ENCODE results near the gene COMMD1. TPM values are rescaled to one million over a fixed set of nuclear protein-coding genes. Genes with fewer than 3 reads are reported as not detected.

The COMMD1 gene
- polyA plus RNA-seq, 2 of the 4 experiments (the other 2 are of a cell fraction), result 54.1 to 57.3 TPM

DNA sequence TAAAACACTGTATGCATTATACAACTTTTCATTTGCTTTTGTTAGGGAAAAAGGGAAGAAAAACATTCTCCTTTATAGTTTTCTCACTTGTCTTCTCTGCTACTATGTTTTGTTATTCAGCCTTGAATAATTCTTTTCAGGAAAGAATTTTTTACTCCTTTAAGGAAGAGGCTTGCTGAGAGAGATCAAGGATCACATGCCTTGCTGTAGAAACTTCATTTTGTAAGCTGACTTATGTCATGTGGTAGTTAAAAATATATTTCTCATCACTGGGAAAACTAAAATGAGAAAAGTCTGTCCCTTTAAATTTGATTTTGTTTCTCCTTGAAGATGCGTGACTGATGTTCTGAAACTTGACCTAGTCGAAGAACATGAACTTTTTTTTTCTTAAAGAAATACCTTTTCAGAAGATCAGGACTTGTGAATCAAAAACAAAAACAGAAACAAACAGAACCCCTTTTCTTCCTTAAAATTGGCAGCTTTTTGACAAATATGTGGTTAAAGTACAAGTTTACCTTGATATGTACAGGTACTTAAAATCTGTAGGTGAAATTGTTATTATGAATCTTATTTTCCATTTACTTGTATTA lies 145.1 kb downstream of the COMMD1 start:
- no peak for TF ChIP-seq RAD21 (conservative IDR thresholded peaks at IDR 0.05 in 1 of 2, IDR thresholded peaks at IDR 0.05 in 1 of 2)
- TF ChIP-seq JUNB (IDR thresholded peaks at IDR 0.05), result no peak
- no peak for TF ChIP-seq MYC (IDR thresholded peaks at IDR 0.05; ENCODE audit: borderline replicate concordance, low read length)
- TF ChIP-seq, protein P1, sequence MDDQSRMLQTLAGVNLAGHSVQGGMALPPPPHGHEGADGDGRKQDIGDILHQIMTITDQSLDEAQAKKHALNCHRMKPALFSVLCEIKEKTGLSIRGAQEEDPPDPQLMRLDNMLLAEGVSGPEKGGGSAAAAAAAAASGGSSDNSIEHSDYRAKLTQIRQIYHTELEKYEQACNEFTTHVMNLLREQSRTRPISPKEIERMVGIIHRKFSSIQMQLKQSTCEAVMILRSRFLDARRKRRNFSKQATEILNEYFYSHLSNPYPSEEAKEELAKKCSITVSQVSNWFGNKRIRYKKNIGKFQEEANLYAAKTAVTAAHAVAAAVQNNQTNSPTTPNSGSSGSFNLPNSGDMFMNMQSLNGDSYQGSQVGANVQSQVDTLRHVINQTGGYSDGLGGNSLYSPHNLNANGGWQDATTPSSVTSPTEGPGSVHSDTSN (IDR thresholded peaks at IDR 0.05), result no peak
- no peak for TF ChIP-seq HOXB13 (CRISPR knock-in tag; IDR thresholded peaks at IDR 0.05; ENCODE audit: low read depth)
- no peak for TF ChIP-seq EHF (CRISPR knock-in tag; IDR thresholded peaks at IDR 0.05)
- TF ChIP-seq CBX2 (IDR thresholded peaks at IDR 0.05; ENCODE audit: borderline replicate concordance, low read depth), result no peak
- no peak for TF ChIP-seq ZSCAN20 (CRISPR knock-in tag; IDR thresholded peaks at IDR 0.05)
- Histone ChIP-seq H3K9me3 (no peaks in the 10 kb centered on the region; the same call in 2 of the 3 replicates), H3K4me3 (no peak overlapping the region), H3K4me2 (no peak overlapping the region), H3K4me1 (no peaks in the 10 kb centered on the region), H3K27ac (no peak overlapping the region)
- DNase-seq (ENCODE audit: low read depth in 1 of 2, low spot score in 1 of 2) (no peak), FAIRE-seq (no peak), ATAC-seq (no peak)
- POLR2A ChIA-PET, result no interaction called here
- 72% methylated on average over 2 of the region's 2 CpGs for WGBS (ENCODE audit: missing lambda C conversion rate)
- CTCF ChIA-PET, result no interaction called here

DNA sequence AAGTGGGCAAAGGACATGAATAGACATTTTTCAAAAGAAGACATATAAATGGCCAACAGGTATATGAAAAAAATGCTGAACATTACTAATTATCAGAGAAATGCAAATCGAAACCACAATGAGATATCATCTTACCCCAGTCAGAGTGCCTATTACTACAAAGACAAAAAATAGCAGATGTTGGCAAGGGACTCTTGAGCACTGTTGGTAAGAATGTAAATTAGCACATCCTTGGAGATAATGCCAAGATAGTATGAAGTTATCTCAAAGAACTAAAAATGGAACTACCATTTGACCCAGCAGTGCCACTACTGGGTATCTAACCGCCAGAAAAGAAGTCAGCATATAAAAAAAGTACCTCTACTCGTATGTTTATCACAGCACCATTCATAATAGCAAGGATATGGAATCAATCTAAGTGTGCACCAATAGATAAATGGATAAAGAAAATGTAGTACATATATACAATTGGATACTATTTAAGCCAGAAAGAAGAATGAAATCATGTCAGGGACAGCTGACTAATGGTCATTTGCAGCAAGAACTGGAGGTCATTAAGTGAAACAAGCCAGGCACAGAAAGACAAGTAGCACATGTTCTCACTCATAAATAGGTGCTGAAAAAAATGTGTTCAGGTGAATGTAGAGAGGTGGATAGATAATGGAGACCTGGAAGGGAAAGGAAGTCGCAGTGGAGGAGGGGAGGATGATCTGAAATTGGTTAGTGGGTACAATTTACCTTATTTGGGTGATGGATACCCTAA lies 148.7 kb downstream of the COMMD1 start:
- ChIA-PET POLR2A (no interaction called here), CTCF (no interaction called here)
- Histone ChIP-seq H3K4me2 (no peak overlapping the region), H3K4me1 (no peaks in the 10 kb centered on the region), H3K9me3 (no peaks in the 10 kb centered on the region), H3K27ac (no peak overlapping the region), H3K4me3 (no peak overlapping the region)
- TF ChIP-seq MAFK (IDR thresholded peaks at IDR 0.05; ENCODE audit: partially characterized antibody) (no peak), MYC (IDR thresholded peaks at IDR 0.05; ENCODE audit: borderline replicate concordance, low read length) (no peak), SMC3 (IDR thresholded peaks at IDR 0.05) (no peak), RFX5 (IDR thresholded peaks at IDR 0.05) (no peak), EHF (CRISPR knock-in tag; IDR thresholded peaks at IDR 0.05) (no peak), FOXS1 (CRISPR knock-in tag; IDR thresholded peaks at IDR 0.05) (no peak), POLR2A (IDR thresholded peaks at IDR 0.05; ENCODE audit: low read length) (no peak), RAD21 (conservative IDR thresholded peaks at IDR 0.05 in 1 of 2, IDR thresholded peaks at IDR 0.05 in 1 of 2) (no peak), NR3C1 (IDR thresholded peaks at IDR 0.05) (no peak)
- TF ChIP-seq, protein P1 (IDR thresholded peaks at IDR 0.05), result no peak
- TF ChIP-seq, protein P2, sequence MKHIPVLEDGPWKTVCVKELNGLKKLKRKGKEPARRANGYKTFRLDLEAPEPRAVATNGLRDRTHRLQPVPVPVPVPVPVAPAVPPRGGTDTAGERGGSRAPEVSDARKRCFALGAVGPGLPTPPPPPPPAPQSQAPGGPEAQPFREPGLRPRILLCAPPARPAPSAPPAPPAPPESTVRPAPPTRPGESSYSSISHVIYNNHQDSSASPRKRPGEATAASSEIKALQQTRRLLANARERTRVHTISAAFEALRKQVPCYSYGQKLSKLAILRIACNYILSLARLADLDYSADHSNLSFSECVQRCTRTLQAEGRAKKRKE (CRISPR knock-in tag; IDR thresholded peaks at IDR 0.05; ENCODE audit: low read depth), result no peak
- WGBS (ENCODE audit: missing lambda C conversion rate), result 69% methylated on average over 4 of the region's 4 CpGs
- no peak for DNase-seq (ENCODE audit: low read depth in 1 of 2, low spot score in 1 of 2)
- FAIRE-seq, result peak; percentile 67
- ATAC-seq, result no peak

DNA sequence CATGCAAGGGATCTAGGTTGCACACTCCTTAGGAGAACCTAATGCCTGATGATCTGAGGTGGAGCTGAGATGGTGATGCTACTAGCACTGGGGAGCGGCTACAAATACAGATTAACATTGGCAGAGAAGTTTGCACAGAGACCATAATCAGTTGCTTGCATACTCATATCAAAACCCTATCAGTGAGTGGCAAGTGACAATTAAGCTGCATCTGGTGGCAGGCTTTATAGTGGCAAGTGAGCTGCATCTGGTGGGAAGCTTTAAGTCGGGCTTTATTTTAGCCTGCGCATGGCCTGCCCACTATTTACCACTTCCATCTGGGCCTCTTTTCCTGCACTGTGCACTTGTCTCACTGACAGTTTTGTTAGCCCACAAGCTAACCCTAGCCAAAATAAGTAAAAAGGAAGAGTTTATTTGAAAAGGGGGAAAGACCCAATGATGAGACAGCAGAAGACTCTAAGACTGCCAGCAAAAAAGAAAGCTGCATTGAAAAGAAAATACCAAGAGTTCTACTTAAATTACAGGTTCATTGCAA lies 149.5 kb downstream of the COMMD1 start:
- FAIRE-seq (no peak), DNase-seq (ENCODE audit: low read depth in 1 of 2, low spot score in 1 of 2) (no peak), ATAC-seq (no peak)
- 93% methylated on average over 3 of the region's 3 CpGs for WGBS (ENCODE audit: missing lambda C conversion rate)
- Histone ChIP-seq H3K4me3 (no peak overlapping the region), H3K4me2 (no peak overlapping the region), H3K9me3 (no peaks in the 10 kb centered on the region), H3K27ac (no peak overlapping the region), H3K4me1 (no peaks in the 10 kb centered on the region)
- TF ChIP-seq, protein P2 (CRISPR knock-in tag; IDR thresholded peaks at IDR 0.05; ENCODE audit: low read depth), result no peak
- TF ChIP-seq, protein P3, sequence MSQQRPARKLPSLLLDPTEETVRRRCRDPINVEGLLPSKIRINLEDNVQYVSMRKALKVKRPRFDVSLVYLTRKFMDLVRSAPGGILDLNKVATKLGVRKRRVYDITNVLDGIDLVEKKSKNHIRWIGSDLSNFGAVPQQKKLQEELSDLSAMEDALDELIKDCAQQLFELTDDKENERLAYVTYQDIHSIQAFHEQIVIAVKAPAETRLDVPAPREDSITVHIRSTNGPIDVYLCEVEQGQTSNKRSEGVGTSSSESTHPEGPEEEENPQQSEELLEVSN (IDR thresholded peaks at IDR 0.05; ENCODE audit: borderline replicate concordance, low read depth), result no peak
- TF ChIP-seq, protein P4, sequence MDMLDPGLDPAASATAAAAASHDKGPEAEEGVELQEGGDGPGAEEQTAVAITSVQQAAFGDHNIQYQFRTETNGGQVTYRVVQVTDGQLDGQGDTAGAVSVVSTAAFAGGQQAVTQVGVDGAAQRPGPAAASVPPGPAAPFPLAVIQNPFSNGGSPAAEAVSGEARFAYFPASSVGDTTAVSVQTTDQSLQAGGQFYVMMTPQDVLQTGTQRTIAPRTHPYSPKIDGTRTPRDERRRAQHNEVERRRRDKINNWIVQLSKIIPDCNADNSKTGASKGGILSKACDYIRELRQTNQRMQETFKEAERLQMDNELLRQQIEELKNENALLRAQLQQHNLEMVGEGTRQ (IDR thresholded peaks at IDR 0.05), result no peak
- TF ChIP-seq HDAC2 (IDR thresholded peaks at IDR 0.05), result no peak
- no peak for TF ChIP-seq CEBPB (IDR thresholded peaks at IDR 0.05)
- no peak for TF ChIP-seq HOXB5 (CRISPR knock-in tag; IDR thresholded peaks at IDR 0.05)
- TF ChIP-seq EHMT2 (IDR thresholded peaks at IDR 0.05; ENCODE audit: low read depth), result no peak
- no peak for TF ChIP-seq JUNB (IDR thresholded peaks at IDR 0.05)
- TF ChIP-seq CBX2 (IDR thresholded peaks at IDR 0.05; ENCODE audit: borderline replicate concordance, low read depth), result no peak
- CTCF ChIA-PET, result interaction anchor here (0.7 kb wide), 1 partner anchor 19 kb away, joined by 3 read pairs; no protein-coding TSS in a partner anchor
- POLR2A ChIA-PET, result no interaction called here
